ENCODE results near the gene KRTAP7-1.

- TF ChIP-seq CTCF (IDR thresholded peaks at IDR 0.05) (no peak), POLR2A (IDR thresholded peaks at IDR 0.05) (no peak)
Observed at GRCh38 chr21:30818837-30819610, 10.5 kb downstream of the KRTAP7-1 start.

All from upper lobe of left lung (tissue), 4 donors.